Uterus (tissue), 4 donors: ENCODE measurements around the gene KRTAP17-1. TPM values are rescaled to one million over a fixed set of nuclear protein-coding genes. Genes with fewer than 3 reads are reported as not detected.

Experiments used
- DNase-seq, 2 donors: peaks; one replicate each; pipeline ENCODE4 v3.0.0-alpha.2; 2019 to 2020
- H3K27ac ChIP-seq, 2 donors: fragments of 200-600 bp; sonication (generic); 1 replicate in 1 of 2; 2 replicates in 1 of 2; pipeline ENCODE4 v1.5.1; 2016 to 2018
- H3K27me3 ChIP-seq, 2 donors: fragments of 200-600 bp; sonication (generic); one replicate each; pipeline ENCODE4 v1.5.1; 2018 to 2019; ENCODE audit warnings: control low read depth in 1 of 2
- H3K36me3 ChIP-seq, 2 donors: fragments of 200-600 bp; sonication (generic); one replicate each; pipeline ENCODE4 v1.5.1; 2019; ENCODE audit warnings: control low read depth in 1 of 2
- H3K4me1 ChIP-seq, 2 donors: fragments of 200-600 bp; sonication (generic); one replicate each; pipeline ENCODE4 v1.5.1; 2018 to 2019; ENCODE audit warnings: control low read depth in 1 of 2
- H3K4me3 ChIP-seq, 2 donors: fragments of 200-600 bp; sonication (generic); 1 replicate in 1 of 2; 2 replicates in 1 of 2; pipeline ENCODE4 v1.5.1; 2018 to 2019; ENCODE audit warnings: mild to moderate bottlenecking in 1 of 2
- H3K9me3 ChIP-seq, 2 donors: fragments of 200-600 bp; sonication (generic); one replicate each; pipeline ENCODE4 v1.5.1; 2019; ENCODE audit warnings: control low read depth in 1 of 2
- POLR2A ChIP-seq, 2 donors: fragments of 450-650 bp; IDR thresholded peaks; one replicate each; pipeline ENCODE4 v1.6.1; 2016; ENCODE audit warnings: antibody characterized with exemption in 2 of 2, mild to moderate bottlenecking in 1 of 2, moderate library complexity in 1 of 2
- intact Hi-C: fragments of 100-400 bp; cut with DNase I; formaldehyde crosslinking; loops from one replicate; pipeline ENCODE4 v1.15.1; 2023; ENCODE audit warnings: low total_unique reads
- total RNA-seq, 4 donors: library from RNA; depleted of rRNA in 3 of 4; stranded (reverse); fragments of >200 nt in 3 of 4; gene quantifications; one replicate each; pipeline versions ENCODE4 v1.1.0 to v1.2.4, GENCODE V29; 2014 to 2023
- TF ChIP-seq, protein P1 (sequence below), 4 experiments: fragments of 200-600 bp in 2 of 4; fragments of 450-650 bp in 2 of 4; sonication (generic) in 2 of 4; IDR thresholded peaks; one replicate each; pipeline ENCODE4 v1.5.1; 2016 to 2019; ENCODE audit warnings: antibody characterized with exemption in 4 of 4, mild to moderate bottlenecking in 2 of 4, moderate library complexity in 1 of 4
- donor health status: DM: yes; HTN: yes; CAD: no.

Gene KRTAP17-1
- total RNA-seq, 4 donors from 2014 or later, result not detected

DNA sequence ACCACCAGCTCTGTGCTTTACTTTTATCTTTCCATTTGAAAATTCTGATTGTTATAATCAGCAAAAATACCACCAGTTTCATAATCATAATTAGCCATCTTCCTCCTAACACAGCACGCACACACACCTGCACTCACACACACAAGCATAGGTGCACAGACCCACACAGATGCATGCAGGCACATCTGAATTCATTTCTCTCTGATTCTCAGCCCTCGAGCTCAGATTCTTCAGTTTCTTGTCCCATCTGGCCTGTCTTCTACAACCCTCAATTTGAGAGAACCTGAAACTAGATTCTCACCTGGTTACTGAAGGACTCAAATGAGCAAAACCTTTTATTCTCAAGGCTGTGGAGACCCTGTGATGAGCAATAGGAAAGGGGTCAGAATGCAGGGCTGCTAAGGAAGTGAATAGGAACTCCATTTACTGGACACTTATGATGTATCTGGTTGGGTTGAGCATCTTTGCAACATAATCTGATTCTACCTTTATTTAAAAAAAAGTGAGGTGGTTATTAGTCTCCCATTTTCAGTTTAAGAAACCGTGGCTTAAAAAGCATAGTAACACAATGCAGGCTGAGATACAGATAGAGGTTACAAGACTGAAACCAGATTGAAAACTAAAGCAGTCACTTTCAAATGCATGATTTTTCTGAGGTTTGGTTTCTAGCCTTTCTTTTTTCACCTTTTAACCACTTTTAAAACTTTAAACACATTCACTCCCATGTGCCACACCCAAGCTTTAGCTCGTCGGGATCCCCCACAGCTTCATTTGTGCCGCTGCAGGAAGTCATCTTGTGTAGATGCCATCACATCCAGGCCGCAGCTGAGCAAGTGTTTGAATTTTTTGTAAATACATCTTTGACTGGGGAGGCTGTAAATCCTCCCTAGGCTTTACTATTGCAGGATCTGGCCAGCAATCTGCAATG lies 25.7 kb upstream of the KRTAP17-1 start:
- no peak overlapping the region for H3K27ac ChIP-seq
- TF ChIP-seq, protein P1, sequence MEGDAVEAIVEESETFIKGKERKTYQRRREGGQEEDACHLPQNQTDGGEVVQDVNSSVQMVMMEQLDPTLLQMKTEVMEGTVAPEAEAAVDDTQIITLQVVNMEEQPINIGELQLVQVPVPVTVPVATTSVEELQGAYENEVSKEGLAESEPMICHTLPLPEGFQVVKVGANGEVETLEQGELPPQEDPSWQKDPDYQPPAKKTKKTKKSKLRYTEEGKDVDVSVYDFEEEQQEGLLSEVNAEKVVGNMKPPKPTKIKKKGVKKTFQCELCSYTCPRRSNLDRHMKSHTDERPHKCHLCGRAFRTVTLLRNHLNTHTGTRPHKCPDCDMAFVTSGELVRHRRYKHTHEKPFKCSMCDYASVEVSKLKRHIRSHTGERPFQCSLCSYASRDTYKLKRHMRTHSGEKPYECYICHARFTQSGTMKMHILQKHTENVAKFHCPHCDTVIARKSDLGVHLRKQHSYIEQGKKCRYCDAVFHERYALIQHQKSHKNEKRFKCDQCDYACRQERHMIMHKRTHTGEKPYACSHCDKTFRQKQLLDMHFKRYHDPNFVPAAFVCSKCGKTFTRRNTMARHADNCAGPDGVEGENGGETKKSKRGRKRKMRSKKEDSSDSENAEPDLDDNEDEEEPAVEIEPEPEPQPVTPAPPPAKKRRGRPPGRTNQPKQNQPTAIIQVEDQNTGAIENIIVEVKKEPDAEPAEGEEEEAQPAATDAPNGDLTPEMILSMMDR (IDR thresholded peaks at IDR 0.05), result no peak
- TF ChIP-seq POLR2A (IDR thresholded peaks at IDR 0.05), result no peak
- no peaks in the 10 kb centered on the region for H3K36me3 ChIP-seq
- H3K4me1 ChIP-seq, result no peaks in the 10 kb centered on the region
- H3K4me3 ChIP-seq, result no peak overlapping the region
- H3K27me3 ChIP-seq, result no peaks in the 10 kb centered on the region
- intact Hi-C loops, result no loop called here
- no peak for DNase-seq
- no peaks in the 10 kb centered on the region for H3K9me3 ChIP-seq

DNA sequence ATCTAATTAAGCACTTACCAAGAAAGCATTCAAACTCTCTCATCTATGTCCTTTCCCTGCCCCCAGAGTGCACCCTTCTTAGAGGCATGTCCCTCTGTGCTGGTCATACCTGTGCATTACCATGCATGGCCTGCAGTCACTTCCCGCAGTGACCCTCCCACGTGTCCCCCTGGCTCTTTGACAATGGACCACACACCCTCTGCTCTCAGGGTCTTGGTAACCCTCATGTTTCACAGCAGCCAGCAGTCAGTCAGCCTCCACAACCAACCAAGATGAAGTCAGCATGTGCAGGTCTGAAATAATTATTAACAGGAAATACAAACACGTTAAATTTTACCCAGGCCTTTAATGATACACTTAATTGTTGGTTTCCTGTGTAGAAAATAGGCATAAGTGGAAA lies 25.0 kb upstream of the KRTAP17-1 start:
- no peak for TF ChIP-seq POLR2A (IDR thresholded peaks at IDR 0.05)
- TF ChIP-seq, protein P1 (IDR thresholded peaks at IDR 0.05), result no peak
- Histone ChIP-seq H3K27ac (no peak overlapping the region), H3K4me1 (no peaks in the 10 kb centered on the region), H3K27me3 (no peaks in the 10 kb centered on the region), H3K4me3 (no peak overlapping the region), H3K9me3 (no peaks in the 10 kb centered on the region), H3K36me3 (no peaks in the 10 kb centered on the region)
- intact Hi-C loops, result no loop called here
- DNase-seq, result no peak

DNA sequence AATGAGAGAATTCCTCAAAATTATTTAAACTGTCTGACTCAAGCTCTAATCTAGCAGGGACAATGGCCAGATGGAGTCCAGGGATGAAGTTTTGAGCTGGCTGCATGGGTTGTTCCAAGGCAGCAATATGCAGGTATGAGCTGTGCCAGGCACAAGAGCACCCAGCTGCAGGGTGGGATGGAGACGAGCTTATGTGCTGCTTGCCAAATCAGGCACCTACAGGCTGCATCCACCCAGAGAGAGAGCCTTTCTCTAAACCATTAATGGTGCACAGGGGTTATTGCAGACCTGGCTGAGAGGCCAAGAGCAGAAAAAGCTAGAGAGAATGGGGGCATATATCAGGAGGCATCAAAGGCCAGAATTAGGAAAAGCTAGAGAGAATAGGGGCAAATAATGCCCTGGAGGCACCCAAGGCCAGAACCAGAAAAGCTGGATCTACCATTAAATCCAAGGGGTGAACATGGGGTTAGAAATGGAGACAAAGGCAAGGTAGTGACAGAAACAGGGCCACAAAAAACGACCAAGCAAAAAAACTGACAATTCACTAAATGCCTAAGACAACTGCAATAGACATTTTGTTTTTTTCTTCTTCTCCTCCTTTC lies 24.2 kb upstream of the KRTAP17-1 start:
- intact Hi-C loops, result no loop called here
- Histone ChIP-seq H3K27me3 (no peaks in the 10 kb centered on the region), H3K4me1 (no peaks in the 10 kb centered on the region), H3K36me3 (no peaks in the 10 kb centered on the region), H3K27ac (no peak overlapping the region), H3K9me3 (no peaks in the 10 kb centered on the region), H3K4me3 (no peak overlapping the region)
- DNase-seq, result no peak
- TF ChIP-seq POLR2A (IDR thresholded peaks at IDR 0.05), result no peak
- TF ChIP-seq, protein P1 (IDR thresholded peaks at IDR 0.05), result no peak

DNA sequence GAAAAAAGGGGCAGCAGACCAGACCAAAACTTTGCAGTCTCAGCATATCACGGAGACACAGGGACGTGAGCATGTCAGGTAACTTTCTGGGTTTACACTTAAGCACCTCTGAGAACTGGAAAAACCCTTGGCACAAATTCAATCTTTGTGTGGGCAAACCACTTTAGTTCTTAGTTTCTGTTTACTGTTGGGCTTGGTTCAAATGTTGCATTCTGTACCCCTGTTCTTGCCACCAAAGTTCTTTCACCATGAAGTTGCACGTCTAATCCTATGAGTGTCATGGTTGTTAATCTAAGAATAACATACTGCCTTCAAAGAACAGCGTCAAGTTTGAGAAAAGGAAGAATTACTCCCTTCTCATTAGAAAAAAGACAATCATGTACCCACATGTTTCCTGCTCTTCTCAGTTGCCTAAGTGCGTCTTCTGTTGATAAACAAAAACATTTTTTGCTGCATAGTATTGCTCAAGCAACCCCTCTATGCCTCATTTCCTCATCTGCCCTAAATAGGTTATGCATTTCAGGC lies 23.5 kb upstream of the KRTAP17-1 start:
- Histone ChIP-seq H3K9me3 (no peaks in the 10 kb centered on the region), H3K4me1 (no peaks in the 10 kb centered on the region), H3K27me3 (no peaks in the 10 kb centered on the region), H3K27ac (no peak overlapping the region), H3K36me3 (no peaks in the 10 kb centered on the region), H3K4me3 (no peak overlapping the region)
- intact Hi-C loops, result no loop called here
- TF ChIP-seq POLR2A (IDR thresholded peaks at IDR 0.05), result no peak
- TF ChIP-seq, protein P1 (IDR thresholded peaks at IDR 0.05), result no peak
- no peak for DNase-seq

DNA sequence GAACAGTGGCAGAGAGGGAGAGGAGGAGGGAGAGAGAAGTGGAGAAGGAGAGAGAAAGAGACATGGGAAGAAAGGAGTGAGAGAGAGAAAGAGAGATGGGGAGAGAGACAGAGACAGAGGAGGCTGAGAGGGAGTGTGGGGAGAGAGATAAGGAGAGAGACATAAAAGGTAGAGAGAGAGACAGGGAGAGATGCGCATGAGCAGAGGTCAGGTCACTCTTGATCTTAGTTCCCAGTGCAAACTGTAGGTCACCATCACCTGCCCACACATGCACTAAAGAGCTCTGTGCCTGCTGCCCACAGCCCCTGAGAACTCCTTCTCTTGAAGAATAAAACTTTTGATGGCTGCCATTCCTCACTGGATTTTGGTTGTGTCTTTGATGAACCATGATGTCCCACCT lies 20.2 kb upstream of the KRTAP17-1 start:
- no peak for DNase-seq
- H3K4me3 ChIP-seq, result no peak overlapping the region
- no peaks in the 10 kb centered on the region for H3K36me3 ChIP-seq
- no peaks in the 10 kb centered on the region for H3K27me3 ChIP-seq
- no peak overlapping the region for H3K27ac ChIP-seq
- H3K4me1 ChIP-seq, result no peaks in the 10 kb centered on the region
- H3K9me3 ChIP-seq, result no peaks in the 10 kb centered on the region
- intact Hi-C loops, result no loop called here
- TF ChIP-seq, protein P1 (IDR thresholded peaks at IDR 0.05), result no peak
- TF ChIP-seq POLR2A (IDR thresholded peaks at IDR 0.05), result no peak
